Measurements from ENCODE around the gene TRMT10C. TPM values are rescaled to one million over a fixed set of nuclear protein-coding genes. Genes with fewer than 3 reads are reported as not detected.

TRMT10C gene
- total RNA-seq, 1 donor from 2014 or later = 5.9 TPM

DNA sequence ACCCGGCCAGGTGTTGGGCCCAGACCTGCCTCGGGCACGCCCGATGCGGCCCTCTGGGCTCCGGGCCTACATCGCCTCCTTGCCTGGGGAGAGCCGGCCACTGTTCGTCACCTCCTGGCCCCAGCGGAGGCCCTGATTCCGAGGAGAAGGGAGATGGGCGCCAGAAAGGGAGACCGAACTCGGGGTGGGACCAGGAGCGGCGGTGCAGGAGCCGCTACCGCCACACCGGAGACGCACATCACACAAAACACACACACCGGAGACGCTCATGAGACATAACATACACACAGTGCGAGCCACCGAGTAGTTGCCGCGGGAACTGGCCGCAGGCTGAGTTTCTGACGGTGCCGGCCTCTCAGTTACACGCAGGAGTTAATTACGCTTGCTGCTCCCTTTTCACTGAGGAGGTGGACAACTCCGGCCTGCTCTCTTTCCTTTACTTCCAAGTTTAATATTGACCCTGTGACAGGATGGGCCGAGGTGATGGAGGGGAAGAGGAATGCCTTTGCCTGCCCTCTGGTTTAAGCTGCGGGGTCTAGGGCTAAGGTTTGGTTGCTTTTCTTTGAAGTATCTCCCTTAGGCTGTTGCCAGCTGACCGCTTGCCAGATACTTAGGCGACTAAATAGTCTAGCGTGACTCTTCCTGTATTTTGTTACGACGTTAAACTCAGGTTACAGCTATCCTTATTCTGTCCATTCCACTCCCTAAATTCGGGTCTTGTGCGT is 12.9 kb downstream of the TRMT10C start:
- peaks cover 13 to 24% of the 10 kb centered on the region in 2 donors for H3K4me1 ChIP-seq
- peak; percentile 16 to 74 for DNase-seq (ENCODE audit: low spot score in 2 of 2)
- H3K27me3 ChIP-seq = no peaks in the 10 kb centered on the region
- TF ChIP-seq CTCF (IDR thresholded peaks at IDR 0.05) = no peak
- H3K4me3 ChIP-seq = peak overlapping the region; percentile 72 to 99
- intact Hi-C loops (cut with DNase I) = loop anchor here (1.0 to 5.0 kb wide), 6 partner anchors 13 to 1172 kb away; partner anchors contain the start of genes CEP97, LNP1, TFG and TMEM45A
- H3K9me3 ChIP-seq = no peaks in the 10 kb centered on the region
- H3K36me3 ChIP-seq = peaks cover 8 to 11% of the 10 kb centered on the region in 2 donors
- peak overlapping the region; percentile 98 to 99 for H3K27ac ChIP-seq

GRCh38 chr3:101577286-101577685 is 15.6 kb downstream of the TRMT10C start:
- intact Hi-C loops (cut with DNase I) = no loop called here
- Histone ChIP-seq H3K4me1 (peaks cover 13 to 30% of the 10 kb centered on the region in 2 donors), H3K36me3 (peaks cover 16 to 24% of the 10 kb centered on the region in 2 donors), H3K27me3 (no peaks in the 10 kb centered on the region), H3K9me3 (no peaks in the 10 kb centered on the region), H3K4me3 (no peak overlapping the region), H3K27ac (no peak overlapping the region)
- no peak for DNase-seq (ENCODE audit: low spot score in 2 of 2)
- no peak for TF ChIP-seq CTCF (IDR thresholded peaks at IDR 0.05)

DNA sequence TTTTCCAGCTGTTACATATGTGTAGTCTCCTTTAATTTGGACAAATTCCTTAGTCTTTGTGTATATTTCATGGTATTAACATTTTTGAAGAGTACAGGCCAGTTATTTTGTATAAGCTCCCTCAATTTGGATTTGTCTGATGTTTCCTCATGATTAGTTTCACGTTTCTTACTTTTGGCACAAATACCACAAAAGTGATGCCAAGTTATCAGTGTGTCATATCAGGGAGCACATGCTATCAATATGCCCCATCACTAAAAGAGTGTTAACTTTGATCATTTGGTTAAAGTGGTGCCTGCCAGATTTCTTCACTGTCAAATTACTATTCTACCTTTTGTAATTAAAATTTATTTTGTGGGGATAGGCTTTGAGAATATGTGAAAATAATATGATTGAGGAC is 26.9 kb downstream of the TRMT10C start:
- Histone ChIP-seq H3K36me3 (peaks cover 47 to 66% of the 10 kb centered on the region in 2 donors), H3K4me1 (no peaks in the 10 kb centered on the region), H3K27ac (no peak overlapping the region), H3K9me3 (no peaks in the 10 kb centered on the region), H3K4me3 (no peak overlapping the region), H3K27me3 (no peaks in the 10 kb centered on the region)
- intact Hi-C loops (cut with DNase I) = no loop called here
- no peak for TF ChIP-seq CTCF (IDR thresholded peaks at IDR 0.05)
- DNase-seq (ENCODE audit: low spot score in 2 of 2) = no peak

DNA sequence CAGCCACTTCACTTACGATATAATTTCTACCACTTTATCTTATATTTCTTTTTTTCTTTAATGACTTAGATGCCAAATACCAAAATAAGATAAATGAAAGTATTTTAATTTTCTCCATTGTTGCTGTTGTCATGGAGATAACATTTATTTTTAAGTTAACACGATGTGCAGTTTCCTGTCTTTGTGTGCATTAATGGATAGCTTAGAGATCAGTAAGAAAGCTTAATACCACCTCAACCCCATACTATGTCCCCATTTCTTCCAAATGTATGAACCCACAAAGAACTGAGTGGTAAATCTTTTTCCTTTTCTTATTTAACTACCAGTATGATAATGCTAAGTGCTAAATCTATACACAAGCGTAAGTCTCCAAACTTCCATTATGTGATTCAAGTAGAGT is 29.4 kb downstream of the TRMT10C start:
- intact Hi-C loops (cut with DNase I) = no loop called here
- H3K4me1 ChIP-seq = no peaks in the 10 kb centered on the region
- no peak overlapping the region for H3K4me3 ChIP-seq
- no peaks in the 10 kb centered on the region for H3K27me3 ChIP-seq
- H3K27ac ChIP-seq = no peak overlapping the region
- H3K36me3 ChIP-seq = peaks cover 46 to 69% of the 10 kb centered on the region in 2 donors
- H3K9me3 ChIP-seq = no peaks in the 10 kb centered on the region
- no peak for TF ChIP-seq CTCF (IDR thresholded peaks at IDR 0.05)
- no peak for DNase-seq (ENCODE audit: low spot score in 2 of 2)

- intact Hi-C loops (cut with DNase I) = no loop called here
- H3K9me3 ChIP-seq = no peaks in the 10 kb centered on the region
- H3K27me3 ChIP-seq = no peaks in the 10 kb centered on the region
- no peak for DNase-seq (ENCODE audit: low spot score in 2 of 2)
- H3K4me1 ChIP-seq = no peaks in the 10 kb centered on the region
- no peak for TF ChIP-seq CTCF (IDR thresholded peaks at IDR 0.05)
- no peaks in the 10 kb centered on the region for H3K36me3 ChIP-seq
- H3K4me3 ChIP-seq = no peak overlapping the region
- no peak overlapping the region for H3K27ac ChIP-seq
These were observed 41.1 kb downstream of the TRMT10C start for GRCh38 chr3:101602731-101603130.

Data from ascending aorta (tissue), 2 donors.